ENCODE results near the gene UBAC2. TPM values are rescaled to one million over a fixed set of nuclear protein-coding genes. Genes with fewer than 3 reads are reported as not detected.

Gene UBAC2
- total RNA-seq (2014; rRNA removed; shearing (Covaris generic); ENCODE audit: low replicate concordance) = 50.6 and 58.3 TPM in 2 replicates

DNA sequence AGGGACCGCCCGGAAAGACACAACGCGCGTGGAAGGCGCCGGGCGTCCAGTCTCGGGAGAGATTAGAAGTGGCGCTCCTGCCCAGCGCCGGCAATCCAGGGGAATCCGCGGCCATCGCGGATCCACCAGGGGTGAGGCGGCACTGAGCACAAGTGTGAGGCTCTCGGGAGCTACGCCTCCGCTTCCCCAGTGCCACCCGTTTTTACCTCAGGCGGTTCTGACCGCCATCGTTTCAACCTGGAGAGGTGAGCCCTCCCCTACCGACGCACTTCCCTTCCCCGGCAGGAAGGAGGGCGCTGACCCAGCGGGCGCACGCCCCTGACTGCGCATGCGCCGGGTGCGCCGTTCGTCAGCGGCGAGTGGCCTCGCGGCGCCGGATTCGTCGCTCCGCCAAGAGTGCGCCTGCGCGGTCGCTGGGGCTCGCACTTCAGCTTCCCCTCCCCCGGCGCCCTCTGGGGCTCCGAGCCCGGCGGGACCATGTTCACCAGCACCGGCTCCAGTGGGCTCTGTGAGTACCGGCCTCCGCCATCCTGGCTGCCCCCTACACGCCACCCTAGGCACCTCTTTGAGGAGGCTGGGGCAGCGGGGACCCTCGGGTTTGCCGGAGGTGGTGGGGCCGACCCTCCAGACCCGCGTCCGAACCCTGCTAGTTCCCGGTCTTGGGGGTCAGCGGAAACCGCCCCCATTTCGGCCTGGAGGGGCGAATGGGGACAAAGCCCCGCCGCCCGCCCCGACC, at the start of gene UBAC2:
Gene UBAC2, plus strand, starts transcription at position 423 of the 736 bp plus-strand sequence. Its CDS starts 55 bp downstream, at position 478.
- Histone ChIP-seq H3K27me3 (ENCODE audit: low read length) (no peaks in the 10 kb centered on the region), H3K9me3 (ENCODE audit: low read length) (no peaks in the 10 kb centered on the region), H3K36me3 (ENCODE audit: insufficient read depth, low read length) (no peaks in the 10 kb centered on the region), H3K4me2 (ENCODE audit: low read depth, low read length, poor library complexity, severe bottlenecking) (peak within 1 kb of the TSS; percentile 98), H3K9ac (ENCODE audit: low read length) (peak within 1 kb of the TSS; percentile 97), H2AFZ (ENCODE audit: low read length) (no peak within 1 kb of the TSS), H3K9me2 (replicated peaks; ENCODE audit: insufficient read depth, low read length) (no peaks in the 10 kb centered on the region), H4K20me1 (ENCODE audit: insufficient read depth, low read depth, low read length) (peaks cover 6% of the 10 kb centered on the region; the same call in 1 of the 2 replicates), H3K4me1 (ENCODE audit: low read length) (peaks cover 68% of the 10 kb centered on the region), H3K27ac (ENCODE audit: low read length) (peak within 1 kb of the TSS; percentile 89), H3K4me3 (ENCODE audit: low read length) (peak within 1 kb of the TSS; percentile 81), H3K79me2 (ENCODE audit: low read length) (peaks cover 57% of the 10 kb centered on the region)
- peak; percentile 98 for DNase-seq

GRCh38 chr13:99151516-99151915, 49.1 kb upstream of the UBAC2 start:
- Histone ChIP-seq H3K27ac (ENCODE audit: low read length) (no peak overlapping the region), H3K4me2 (ENCODE audit: low read depth, low read length, poor library complexity, severe bottlenecking) (no peak overlapping the region), H3K4me3 (ENCODE audit: low read length) (no peak overlapping the region), H3K9me2 (replicated peaks; ENCODE audit: insufficient read depth, low read length) (no peaks in the 10 kb centered on the region), H3K9ac (ENCODE audit: low read length) (no peak overlapping the region), H3K79me2 (ENCODE audit: low read length) (no peaks in the 10 kb centered on the region), H3K27me3 (ENCODE audit: low read length) (no peaks in the 10 kb centered on the region), H3K4me1 (ENCODE audit: low read length) (peaks cover 4% of the 10 kb centered on the region), H2AFZ (ENCODE audit: low read length) (no peak overlapping the region), H4K20me1 (ENCODE audit: insufficient read depth, low read depth, low read length) (no peaks in the 10 kb centered on the region), H3K36me3 (ENCODE audit: insufficient read depth, low read length) (no peaks in the 10 kb centered on the region), H3K9me3 (ENCODE audit: low read length) (no peaks in the 10 kb centered on the region)
- no peak for DNase-seq

GRCh38 chr13:99153219-99153618, 47.4 kb upstream of the UBAC2 start:
- no peak overlapping the region for H3K4me3 ChIP-seq (ENCODE audit: low read length)
- no peak overlapping the region for H3K9ac ChIP-seq (ENCODE audit: low read length)
- no peaks in the 10 kb centered on the region for H3K9me3 ChIP-seq (ENCODE audit: low read length)
- H4K20me1 ChIP-seq (ENCODE audit: insufficient read depth, low read depth, low read length) = no peaks in the 10 kb centered on the region
- no peak overlapping the region for H2AFZ ChIP-seq (ENCODE audit: low read length)
- no peaks in the 10 kb centered on the region for H3K9me2 ChIP-seq (replicated peaks; ENCODE audit: insufficient read depth, low read length)
- no peak overlapping the region for H3K27ac ChIP-seq (ENCODE audit: low read length)
- no peaks in the 10 kb centered on the region for H3K4me1 ChIP-seq (ENCODE audit: low read length)
- H3K27me3 ChIP-seq (ENCODE audit: low read length) = no peaks in the 10 kb centered on the region
- no peaks in the 10 kb centered on the region for H3K36me3 ChIP-seq (ENCODE audit: insufficient read depth, low read length)
- H3K4me2 ChIP-seq (ENCODE audit: low read depth, low read length, poor library complexity, severe bottlenecking) = no peak overlapping the region
- no peak for DNase-seq
- H3K79me2 ChIP-seq (ENCODE audit: low read length) = no peaks in the 10 kb centered on the region

- Histone ChIP-seq H3K4me3 (ENCODE audit: low read length) (no peak overlapping the region), H3K9ac (ENCODE audit: low read length) (no peak overlapping the region), H3K27ac (ENCODE audit: low read length) (no peak overlapping the region), H3K9me3 (ENCODE audit: low read length) (no peaks in the 10 kb centered on the region), H3K4me1 (ENCODE audit: low read length) (no peaks in the 10 kb centered on the region), H2AFZ (ENCODE audit: low read length) (no peak overlapping the region), H3K4me2 (ENCODE audit: low read depth, low read length, poor library complexity, severe bottlenecking) (no peak overlapping the region), H3K79me2 (ENCODE audit: low read length) (no peaks in the 10 kb centered on the region), H4K20me1 (ENCODE audit: insufficient read depth, low read depth, low read length) (no peaks in the 10 kb centered on the region), H3K9me2 (replicated peaks; ENCODE audit: insufficient read depth, low read length) (no peaks in the 10 kb centered on the region), H3K27me3 (ENCODE audit: low read length) (no peaks in the 10 kb centered on the region), H3K36me3 (ENCODE audit: insufficient read depth, low read length) (no peaks in the 10 kb centered on the region)
- DNase-seq = no peak
Measured at GRCh38 chr13:99154064-99154463, 46.6 kb upstream of the UBAC2 start.

GRCh38 chr13:99155821-99156220, 44.8 kb upstream of the UBAC2 start:
- Histone ChIP-seq H3K4me1 (ENCODE audit: low read length) (peaks cover 3% of the 10 kb centered on the region; the same call in 1 of the 2 replicates), H3K36me3 (ENCODE audit: insufficient read depth, low read length) (no peaks in the 10 kb centered on the region), H3K9ac (ENCODE audit: low read length) (no peak overlapping the region), H3K27me3 (ENCODE audit: low read length) (no peaks in the 10 kb centered on the region), H3K9me2 (replicated peaks; ENCODE audit: insufficient read depth, low read length) (no peaks in the 10 kb centered on the region), H3K27ac (ENCODE audit: low read length) (no peak overlapping the region), H3K4me2 (ENCODE audit: low read depth, low read length, poor library complexity, severe bottlenecking) (no peak overlapping the region), H4K20me1 (ENCODE audit: insufficient read depth, low read depth, low read length) (no peaks in the 10 kb centered on the region), H2AFZ (ENCODE audit: low read length) (no peak overlapping the region), H3K79me2 (ENCODE audit: low read length) (no peaks in the 10 kb centered on the region), H3K4me3 (ENCODE audit: low read length) (no peak overlapping the region), H3K9me3 (ENCODE audit: low read length) (no peaks in the 10 kb centered on the region)
- no peak for DNase-seq

DNA sequence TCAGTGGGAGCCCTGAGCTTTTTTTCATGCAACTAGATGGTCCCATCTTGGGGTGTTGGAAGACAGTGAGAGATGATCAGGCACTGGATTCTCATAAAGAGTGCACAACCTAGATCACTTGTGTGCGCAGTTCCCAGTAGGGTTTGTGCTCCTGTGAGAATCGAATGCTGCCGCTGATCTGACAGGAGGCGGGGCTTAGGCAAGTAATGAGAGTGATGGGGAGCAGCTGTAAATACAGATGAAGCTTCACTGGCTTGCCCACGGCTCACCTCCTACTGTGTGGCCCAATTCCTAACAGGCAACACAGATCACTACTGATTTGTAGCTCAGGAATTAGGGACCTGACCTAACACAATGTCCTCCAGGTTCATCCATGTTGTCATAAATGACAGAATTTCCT, 43.6 kb upstream of the UBAC2 start:
- Histone ChIP-seq H3K4me3 (ENCODE audit: low read length) (no peak overlapping the region), H3K9me2 (replicated peaks; ENCODE audit: insufficient read depth, low read length) (no peaks in the 10 kb centered on the region), H3K79me2 (ENCODE audit: low read length) (no peaks in the 10 kb centered on the region), H2AFZ (ENCODE audit: low read length) (no peak overlapping the region), H3K36me3 (ENCODE audit: insufficient read depth, low read length) (no peaks in the 10 kb centered on the region), H3K4me1 (ENCODE audit: low read length) (peaks cover 3% of the 10 kb centered on the region; the same call in 1 of the 2 replicates), H3K27me3 (ENCODE audit: low read length) (no peaks in the 10 kb centered on the region), H3K4me2 (ENCODE audit: low read depth, low read length, poor library complexity, severe bottlenecking) (no peak overlapping the region), H3K9ac (ENCODE audit: low read length) (no peak overlapping the region), H3K9me3 (ENCODE audit: low read length) (no peaks in the 10 kb centered on the region), H4K20me1 (ENCODE audit: insufficient read depth, low read depth, low read length) (no peaks in the 10 kb centered on the region), H3K27ac (ENCODE audit: low read length) (no peak overlapping the region)
- DNase-seq = no peak

DNA sequence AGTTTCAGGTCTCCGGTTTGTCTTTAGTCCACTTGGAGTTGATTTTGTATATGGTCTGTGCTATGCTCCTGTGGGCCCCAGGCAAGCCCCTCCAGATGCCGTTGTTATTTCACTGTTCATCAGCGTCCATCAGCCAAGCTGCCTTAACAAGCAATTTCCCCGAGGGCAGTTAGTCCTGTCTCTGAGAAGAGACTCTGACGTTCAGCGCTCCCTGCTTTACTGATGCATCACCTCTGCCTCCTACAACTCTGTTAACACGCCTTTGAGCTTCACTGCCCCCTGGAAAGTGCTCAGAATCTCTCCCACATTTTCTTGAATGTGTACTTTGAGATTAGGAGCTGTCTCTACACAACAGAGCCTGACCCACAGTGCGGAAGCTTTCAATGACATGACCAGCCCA, 41.8 kb upstream of the UBAC2 start:
- H2AFZ ChIP-seq (ENCODE audit: low read length) = no peak overlapping the region
- H4K20me1 ChIP-seq (ENCODE audit: insufficient read depth, low read depth, low read length) = no peaks in the 10 kb centered on the region
- no peaks in the 10 kb centered on the region for H3K9me2 ChIP-seq (replicated peaks; ENCODE audit: insufficient read depth, low read length)
- H3K9ac ChIP-seq (ENCODE audit: low read length) = no peak overlapping the region
- H3K27ac ChIP-seq (ENCODE audit: low read length) = no peak overlapping the region
- no peak overlapping the region for H3K4me2 ChIP-seq (ENCODE audit: low read depth, low read length, poor library complexity, severe bottlenecking)
- H3K27me3 ChIP-seq (ENCODE audit: low read length) = no peaks in the 10 kb centered on the region
- peaks cover 3% of the 10 kb centered on the region; the same call in 1 of the 2 replicates for H3K4me1 ChIP-seq (ENCODE audit: low read length)
- H3K4me3 ChIP-seq (ENCODE audit: low read length) = no peak overlapping the region
- no peaks in the 10 kb centered on the region for H3K79me2 ChIP-seq (ENCODE audit: low read length)
- H3K36me3 ChIP-seq (ENCODE audit: insufficient read depth, low read length) = no peaks in the 10 kb centered on the region
- no peak for DNase-seq
- no peaks in the 10 kb centered on the region for H3K9me3 ChIP-seq (ENCODE audit: low read length)

GRCh38 chr13:99159331-99160061, 41.2 kb upstream of the UBAC2 start:
- Histone ChIP-seq H3K27ac (ENCODE audit: low read length) (no peak overlapping the region), H4K20me1 (ENCODE audit: insufficient read depth, low read depth, low read length) (no peaks in the 10 kb centered on the region), H3K36me3 (ENCODE audit: insufficient read depth, low read length) (no peaks in the 10 kb centered on the region), H3K9me2 (replicated peaks; ENCODE audit: insufficient read depth, low read length) (no peaks in the 10 kb centered on the region), H3K4me3 (ENCODE audit: low read length) (no peak overlapping the region), H3K9ac (ENCODE audit: low read length) (no peak overlapping the region), H3K4me1 (ENCODE audit: low read length) (peaks cover 3% of the 10 kb centered on the region; the same call in 1 of the 2 replicates), H3K9me3 (ENCODE audit: low read length) (no peaks in the 10 kb centered on the region), H3K79me2 (ENCODE audit: low read length) (no peaks in the 10 kb centered on the region), H3K27me3 (ENCODE audit: low read length) (no peaks in the 10 kb centered on the region), H2AFZ (ENCODE audit: low read length) (no peak overlapping the region), H3K4me2 (ENCODE audit: low read depth, low read length, poor library complexity, severe bottlenecking) (no peak overlapping the region)
- no peak for DNase-seq
